GM18909 (cell line): ENCODE data around the gene C20orf141.
A peak's percentile ranks its signal among the peaks of the same experiment; 100 is the strongest.
"Not testable (repeated sequence)": the region's sequence is repeated elsewhere in the genome, so short reads cannot be mapped to it uniquely, and the experiment has no call there.

Experiments used
- ATAC-seq: cut with Tn5 transposase; IDR thresholded peaks from one replicate; pipeline ENCODE4 v1.9.1; 2021; ENCODE audit warnings: mild to moderate bottlenecking; ENCODE audit not compliant: unreplicated experiment, poor library complexity

The C20orf141 gene

DNA sequence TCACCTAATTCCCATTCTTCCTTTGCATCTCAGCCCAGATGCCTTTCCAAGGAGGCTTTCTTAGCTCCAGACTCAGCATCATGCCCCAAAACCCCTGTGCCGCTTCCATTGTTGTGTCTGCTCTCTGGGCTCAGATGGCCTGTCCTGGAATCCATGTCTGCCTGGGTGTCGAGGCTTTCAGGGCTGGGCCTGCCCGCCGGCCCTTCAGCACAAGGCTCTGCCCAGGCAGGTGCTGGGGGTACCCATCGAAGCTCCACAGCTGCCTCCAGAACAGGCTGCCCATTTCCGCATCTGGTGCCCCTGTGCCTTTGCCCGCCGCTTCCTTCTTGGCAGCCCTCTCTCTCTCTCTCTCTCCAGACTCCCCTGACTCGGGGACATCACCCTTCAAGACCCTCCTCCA lies 15.5 kb upstream of the C20orf141 start:
- ATAC-seq, result no peak

DNA sequence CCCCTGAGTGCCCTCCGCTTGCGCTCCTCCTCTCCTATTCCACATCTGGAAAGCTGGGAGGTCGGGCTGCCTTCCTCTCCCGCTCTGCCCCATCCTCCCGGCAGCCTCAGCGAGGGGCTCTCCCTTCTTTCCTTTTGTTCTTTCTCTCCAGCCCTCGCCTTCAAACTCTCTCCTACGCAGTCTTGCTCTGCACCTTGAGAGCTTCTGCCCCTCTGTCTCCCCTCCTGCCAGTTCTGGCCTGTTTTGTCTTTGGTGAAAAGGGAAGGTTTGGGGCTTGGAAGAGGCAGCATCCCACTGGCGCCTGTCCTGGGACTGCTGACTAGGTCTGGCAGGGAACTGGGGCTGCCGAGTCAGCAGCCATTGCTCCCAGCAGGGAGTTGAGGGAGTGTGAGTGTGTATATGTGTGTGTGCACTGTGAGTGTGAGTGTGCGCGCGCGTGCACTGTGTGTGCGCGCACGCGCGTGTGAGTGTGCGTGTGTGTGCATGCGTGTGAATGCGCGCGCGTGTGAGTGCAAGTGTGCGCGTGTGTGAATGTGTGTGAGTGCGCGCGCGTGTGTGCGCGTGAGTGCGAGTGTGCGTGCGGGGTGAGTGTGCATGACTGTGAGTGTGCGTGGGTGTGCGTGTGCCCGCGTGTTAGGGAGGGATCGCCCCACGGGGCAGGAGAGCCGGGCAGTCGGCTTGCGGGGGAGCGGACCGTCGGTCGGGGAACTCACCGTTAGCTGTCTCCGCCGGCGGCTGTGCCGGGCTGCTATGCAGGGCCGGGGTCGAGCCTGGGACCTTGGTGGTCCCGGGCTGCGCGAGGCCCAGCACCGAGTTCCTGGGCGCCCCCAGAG lies 14.9 kb upstream of the C20orf141 start:
- ATAC-seq, result peak; percentile 28

DNA sequence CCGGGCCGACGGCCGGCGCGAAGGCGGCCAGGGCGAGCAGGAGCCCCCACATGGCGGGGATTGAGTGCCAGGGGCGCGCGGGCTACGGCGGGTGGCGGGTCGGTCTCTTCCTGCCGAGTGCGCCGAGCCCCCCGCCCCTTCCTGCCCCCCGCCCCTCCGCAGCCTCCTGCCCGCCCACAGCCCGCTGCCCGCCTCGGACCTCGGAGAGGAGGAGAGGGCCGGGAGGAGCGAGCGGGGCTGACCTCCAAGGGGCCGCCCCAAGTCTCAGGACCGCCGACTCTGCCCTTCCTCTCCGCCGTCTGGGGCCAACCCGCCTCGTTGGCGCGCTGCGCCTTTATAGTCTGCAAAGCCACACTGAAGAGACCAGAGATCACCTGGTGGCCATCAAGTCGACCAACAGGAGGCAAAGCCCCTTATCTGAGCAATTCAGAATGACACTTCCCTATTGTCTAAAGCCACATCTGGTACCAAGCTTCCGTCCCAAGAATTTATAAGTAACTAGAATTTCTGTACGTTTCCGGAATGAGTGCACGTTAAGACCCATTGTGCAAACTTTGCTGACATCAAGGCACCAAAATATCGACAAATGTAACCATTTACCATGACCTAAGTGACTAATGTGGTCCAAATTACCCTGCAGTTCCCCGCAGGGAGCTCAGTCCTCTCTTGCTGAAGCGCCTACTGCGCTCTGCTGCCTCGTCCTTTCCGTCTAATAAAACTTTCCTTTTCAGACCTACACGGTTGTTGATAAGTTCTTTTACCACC lies 14.1 kb upstream of the C20orf141 start, which contains the start of gene CPXM1:
Gene CPXM1 (minus strand): TSS at position 107 of the 765 bp plus-strand sequence. CDS start 55 bp downstream, at position 52.
- peak; percentile 75 for ATAC-seq

DNA sequence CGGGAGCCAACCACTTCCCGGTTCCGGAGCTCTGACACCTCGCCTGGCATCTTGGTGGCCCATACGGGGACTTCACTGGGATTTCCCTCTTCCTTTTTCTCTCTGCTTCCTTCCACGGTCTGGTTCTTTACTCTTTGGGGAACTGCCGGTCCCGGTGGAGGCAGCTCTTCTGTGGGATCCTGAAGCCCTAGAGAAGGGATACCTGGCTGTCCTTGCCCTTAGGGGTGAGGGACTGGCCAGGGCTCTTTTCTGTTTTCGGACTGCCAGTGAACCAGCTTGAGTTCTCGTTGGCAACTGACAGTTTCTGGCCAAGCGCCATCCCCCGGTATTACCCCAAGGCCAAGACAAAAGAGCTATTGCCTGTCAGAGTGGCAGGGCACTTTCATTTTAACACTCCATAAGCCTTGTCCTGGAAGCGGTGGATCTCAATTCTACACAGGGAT lies 13.5 kb upstream of the C20orf141 start:
- no peak for ATAC-seq

DNA sequence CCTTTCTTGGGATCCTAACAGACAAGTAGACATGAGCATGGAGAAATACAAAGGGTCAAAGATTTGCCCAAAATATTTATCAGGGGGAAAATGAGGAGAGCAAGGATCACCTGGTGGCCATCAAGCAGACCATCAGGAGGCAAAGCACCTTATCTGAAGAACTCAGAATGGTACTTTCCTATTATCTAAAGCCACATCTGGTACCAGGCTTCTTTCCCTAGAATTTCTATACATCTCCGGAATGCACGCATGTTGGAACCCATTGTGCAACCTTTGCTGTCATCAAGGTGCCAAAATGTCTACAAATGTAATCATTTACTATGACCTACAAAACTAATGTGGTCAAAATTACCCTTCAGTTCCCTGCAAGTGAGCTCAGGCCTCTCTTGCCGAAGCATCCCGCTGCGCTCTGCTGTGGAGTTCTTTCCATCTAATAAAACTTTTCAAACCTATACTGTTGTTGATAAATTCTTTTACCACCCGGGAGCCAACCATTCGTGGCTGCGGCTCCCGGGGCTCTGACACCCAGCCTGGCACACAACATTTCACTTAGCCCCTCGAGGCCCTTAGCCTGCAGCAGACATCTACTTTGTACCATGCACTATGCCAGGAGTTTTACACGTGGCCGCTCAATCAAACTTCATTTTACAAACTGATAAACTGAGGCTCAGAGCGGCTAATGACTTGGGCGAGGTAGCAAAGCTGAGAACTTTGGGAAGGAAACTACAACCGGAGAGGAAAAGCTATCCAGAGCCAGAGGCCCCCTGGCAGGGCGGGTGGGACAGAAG lies 10.6 kb upstream of the C20orf141 start:
- ATAC-seq, result no peak

DNA sequence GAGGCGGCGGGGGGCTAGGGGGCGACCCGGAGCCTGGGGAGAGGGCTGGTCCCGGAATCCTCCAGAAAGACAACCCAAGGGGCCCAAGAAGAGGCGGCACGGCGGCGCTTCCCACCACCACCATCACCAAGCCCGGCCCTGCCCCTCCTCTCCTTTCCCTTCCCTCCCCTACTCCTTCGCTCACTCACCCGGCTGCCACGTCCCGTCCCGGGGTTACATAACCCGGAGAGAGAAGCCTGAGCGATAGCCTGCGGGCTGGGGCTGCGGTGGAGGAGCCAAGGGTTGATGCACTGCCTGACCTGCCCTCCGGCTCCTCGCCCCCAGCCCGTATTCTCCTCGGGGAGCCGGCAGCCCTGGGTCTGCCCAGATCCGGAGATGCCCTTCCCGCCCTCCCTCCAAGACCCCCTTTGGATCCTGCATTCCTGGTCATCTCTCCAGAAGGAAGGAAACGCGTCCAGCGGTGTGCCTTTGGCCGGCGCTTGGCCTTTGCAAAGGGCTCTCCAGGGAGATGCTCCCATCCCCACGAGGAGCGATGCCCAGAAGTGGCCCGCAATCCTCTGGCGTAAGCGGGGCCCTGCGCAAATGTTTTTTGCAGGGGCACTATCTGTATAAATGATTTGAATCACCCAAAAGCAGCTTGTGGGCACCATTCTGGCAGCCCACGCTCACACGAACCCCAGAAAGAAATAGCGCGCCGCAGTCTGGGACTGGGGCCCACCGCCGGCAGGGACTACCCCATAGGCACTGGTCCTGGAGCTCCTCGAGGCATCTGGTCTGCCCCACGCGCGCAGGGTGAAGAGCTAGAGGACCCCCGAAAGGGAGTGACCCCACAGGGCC lies 9.7 kb upstream of the C20orf141 start:
- no peak for ATAC-seq

DNA sequence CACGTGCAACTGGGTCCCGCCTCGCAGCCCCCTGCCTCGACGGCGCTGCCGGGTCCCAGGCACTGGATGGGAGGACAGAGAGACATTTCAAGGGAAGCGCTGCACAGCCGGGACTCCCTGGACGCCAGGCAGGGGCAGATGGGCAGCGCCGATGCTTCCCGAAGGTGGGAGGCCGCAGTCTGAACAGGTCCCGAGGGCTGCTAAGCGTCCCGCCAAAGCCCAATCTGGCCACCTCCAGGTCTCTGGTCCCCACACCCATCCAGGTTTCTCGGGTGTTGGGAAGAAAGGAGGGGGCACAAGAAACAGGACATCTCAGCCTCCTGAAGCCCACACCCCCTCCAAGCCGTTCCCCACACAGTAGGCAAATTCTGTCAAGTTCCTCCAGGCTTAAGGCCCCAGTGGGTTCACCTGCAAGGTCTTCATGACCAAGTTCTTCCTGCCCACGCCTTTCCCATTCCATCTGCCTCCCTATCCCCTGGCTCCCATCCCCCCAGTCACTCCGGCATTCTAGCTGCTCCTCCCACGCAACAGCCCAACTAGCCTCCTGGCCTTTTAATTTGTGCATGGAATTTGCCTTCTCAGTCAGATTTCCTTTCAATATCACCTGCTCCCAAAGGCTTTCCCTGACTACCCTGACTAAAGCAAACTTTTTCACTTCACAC lies 9.0 kb upstream of the C20orf141 start:
- no peak for ATAC-seq

DNA sequence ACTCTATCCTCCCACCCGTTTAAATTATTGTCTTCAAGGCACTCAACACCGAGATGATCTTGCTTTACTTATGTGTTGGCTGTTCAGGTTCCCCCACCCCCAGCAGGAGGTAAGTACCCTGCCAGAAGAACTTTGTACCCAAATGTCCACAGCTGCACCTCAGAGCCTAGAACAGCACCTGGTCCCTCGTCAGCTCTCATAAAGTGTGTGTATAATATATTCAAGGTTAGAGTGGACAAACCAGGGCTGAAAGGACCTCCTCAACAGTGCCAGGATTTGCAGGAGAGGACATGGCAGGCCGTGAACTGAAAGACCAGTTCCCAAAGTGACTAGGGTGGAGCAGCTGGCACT lies 8.5 kb upstream of the C20orf141 start:
- ATAC-seq, result no peak

DNA sequence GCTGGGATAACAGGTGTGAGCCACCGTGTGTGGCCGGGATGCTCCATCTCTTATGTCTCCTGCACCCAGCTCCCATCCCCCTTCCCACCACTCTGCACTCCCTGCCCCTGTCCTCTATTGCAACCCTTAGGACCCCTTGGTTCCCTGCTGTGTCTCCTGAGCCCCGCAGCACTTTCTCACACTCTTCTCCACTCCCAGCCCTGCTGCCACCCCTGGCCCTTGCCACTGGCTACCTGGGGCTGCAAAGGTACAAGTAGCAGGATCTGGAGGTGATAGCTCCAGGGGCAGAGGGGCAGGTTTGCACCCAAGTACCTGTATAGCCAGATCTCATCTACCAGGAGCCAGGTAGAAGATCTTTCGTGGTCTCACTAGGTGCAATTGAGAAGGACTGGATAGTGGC lies 7.8 kb upstream of the C20orf141 start:
- no peak for ATAC-seq

DNA sequence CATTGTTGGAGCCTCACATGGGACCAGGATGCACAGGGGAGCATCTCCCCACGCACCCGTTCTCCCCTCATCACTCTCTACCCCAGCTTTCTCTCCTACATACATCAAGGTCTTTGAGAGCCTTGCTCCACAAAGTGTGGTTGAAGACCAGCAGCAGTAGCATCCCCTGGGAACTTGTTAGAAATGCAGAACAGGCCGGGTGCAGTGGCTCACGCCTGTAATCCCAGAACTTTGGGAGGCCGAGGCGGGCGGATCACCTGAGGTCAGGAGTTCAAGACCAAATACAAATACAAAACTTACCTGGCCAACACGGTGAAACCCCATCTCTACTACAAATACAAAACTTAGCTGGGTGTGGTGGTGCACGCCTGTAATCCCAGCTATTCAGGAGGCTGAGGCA lies 6.9 kb upstream of the C20orf141 start:
- ATAC-seq, result not testable (repeated sequence)

DNA sequence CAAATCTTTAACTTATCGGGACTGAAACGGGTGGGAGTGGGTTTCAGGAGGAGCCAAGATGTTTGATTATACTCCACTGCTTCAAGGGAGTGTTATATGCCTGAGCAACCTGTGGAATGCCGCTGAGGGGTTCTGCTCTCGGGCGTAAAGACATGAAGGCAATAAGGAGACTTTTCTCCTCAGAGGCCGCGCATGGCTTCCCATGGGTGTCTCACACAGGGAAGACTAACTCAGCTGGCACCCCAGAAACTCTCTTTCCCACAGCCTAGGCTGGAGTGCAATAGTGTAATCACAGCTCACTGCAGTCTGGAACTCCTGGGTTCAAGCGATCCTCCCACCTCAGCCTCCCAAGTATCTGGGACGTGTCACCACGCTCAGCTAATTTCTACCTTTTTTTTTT lies 5.1 kb upstream of the C20orf141 start:
- no peak for ATAC-seq

DNA sequence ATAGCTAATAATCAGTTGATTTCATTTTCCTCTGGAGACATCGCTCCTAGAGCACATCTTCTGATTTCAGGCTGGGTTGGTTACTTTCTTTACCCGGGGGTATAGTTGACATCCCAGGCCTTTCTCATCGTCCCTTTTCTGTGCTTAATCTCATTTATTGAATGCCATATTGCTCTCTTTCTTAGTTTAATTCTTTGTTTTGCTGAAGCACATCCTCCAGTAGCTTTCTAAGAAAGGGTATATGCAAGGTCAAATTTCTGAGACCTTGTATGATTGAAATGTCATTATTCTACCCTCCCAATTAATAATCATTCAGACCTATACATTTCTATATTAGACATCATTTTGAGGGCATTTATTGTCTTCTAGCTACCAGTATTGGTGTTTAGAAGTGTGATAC lies 2.6 kb upstream of the C20orf141 start:
- no peak for ATAC-seq

DNA sequence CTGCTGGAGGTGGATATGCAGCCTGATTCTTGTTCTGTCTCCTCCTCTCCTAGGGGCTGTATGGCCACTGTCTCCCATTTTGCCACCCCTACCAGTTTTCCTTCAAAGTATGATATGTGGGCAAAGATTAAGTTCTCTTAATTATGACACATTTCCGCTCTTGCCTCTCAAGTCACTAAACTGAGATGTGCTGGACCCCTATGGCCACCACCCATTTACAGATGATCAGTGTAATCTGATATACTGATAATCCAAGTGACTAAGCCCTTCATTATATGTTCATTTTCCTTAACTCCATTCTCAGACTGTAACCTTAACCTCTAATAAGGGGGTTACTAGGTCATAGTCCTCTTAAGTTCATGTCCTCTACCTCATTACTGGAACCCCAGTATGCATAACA lies 711 bp upstream of the C20orf141 start:
- ATAC-seq, result no peak

DNA sequence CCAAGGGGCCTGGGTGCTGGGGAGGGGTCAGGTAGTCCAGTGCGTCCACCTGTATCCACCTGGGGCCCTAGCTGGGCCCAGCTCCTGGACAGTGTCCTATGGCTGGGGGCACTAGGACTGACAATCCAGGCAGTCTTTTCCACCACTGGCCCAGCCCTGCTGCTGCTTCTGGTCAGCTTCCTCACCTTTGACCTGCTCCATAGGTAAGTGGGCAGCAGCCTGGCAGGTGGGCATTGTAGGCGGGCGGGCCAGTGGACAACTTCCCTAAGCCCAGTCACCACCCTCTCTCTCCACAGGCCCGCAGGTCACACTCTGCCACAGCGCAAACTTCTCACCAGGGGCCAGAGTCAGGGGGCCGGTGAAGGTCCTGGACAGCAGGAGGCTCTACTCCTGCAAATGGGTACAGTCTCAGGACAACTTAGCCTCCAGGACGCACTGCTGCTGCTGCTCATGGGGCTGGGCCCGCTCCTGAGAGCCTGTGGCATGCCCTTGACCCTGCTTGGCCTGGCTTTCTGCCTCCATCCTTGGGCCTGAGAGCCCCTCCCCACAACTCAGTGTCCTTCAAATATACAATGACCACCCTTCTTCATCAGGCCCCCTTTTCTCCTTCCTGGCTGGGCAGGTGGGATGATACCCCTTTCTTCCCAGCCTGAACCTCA lies 584 bp downstream of the C20orf141 start:
- ATAC-seq, result no peak

DNA sequence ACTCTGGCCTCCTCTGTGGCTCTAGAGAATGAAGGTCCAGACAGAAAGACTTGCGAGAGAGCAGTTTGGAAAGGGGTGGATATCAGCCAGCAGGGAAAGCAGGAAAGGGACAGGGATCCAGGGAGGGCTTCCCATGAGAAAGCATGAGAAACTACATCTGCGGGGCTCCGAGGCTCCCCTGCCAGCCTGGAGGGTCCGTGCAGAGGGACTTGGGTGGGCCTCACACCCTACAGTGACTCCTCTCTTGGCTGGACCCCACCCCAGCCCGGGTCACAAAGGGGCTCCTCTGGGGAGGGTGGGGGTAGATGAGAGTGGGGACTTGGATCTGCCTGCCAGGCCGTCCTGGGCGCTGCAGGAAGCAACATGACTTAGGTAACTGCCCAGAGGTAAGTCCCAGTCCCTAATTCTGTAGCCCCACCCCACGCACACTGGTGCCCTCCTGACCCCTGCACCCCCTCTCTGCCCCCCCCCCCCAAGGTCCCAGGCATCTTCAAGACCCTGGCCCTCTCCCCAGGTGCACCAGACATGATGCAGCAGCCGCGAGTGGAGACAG lies 1.3 kb downstream of the C20orf141 start, which contains the start of gene TMEM239:
Gene TMEM239 (plus strand): TSS at position 335 of the 553 bp plus-strand sequence. CDS start 191 bp downstream, at position 526.
- no peak for ATAC-seq

DNA sequence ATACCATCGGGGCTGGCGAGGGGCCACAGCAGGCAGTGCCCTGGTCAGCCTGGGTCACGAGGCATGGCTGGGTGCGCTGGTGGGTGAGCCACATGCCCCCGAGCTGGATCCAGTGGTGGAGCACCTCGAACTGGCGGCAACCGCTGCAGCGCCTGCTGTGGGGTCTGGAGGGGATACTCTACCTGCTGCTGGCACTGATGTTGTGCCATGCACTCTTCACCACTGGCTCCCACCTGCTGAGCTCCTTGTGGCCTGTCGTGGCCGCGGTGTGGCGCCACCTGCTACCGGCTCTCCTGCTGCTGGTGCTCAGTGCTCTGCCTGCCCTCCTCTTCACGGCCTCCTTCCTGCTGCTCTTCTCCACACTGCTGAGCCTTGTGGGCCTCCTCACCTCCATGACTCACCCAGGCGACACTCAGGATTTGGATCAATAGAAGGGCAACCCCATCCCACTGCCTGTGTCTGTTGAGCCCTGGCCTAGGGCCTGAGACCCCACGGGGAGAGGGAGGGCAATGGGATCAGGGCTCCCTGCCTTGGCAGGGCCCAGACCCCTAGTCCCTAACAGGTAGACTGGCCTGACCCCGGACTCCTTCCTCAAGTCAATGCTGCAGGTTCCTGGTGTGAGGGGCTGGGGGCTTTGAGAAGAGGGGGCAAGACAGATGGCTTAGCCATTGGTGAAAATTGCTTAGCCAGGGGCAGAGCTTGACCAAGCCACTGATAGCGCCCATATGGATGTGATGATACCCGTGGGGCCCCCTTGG lies 2.0 kb downstream of the C20orf141 start:
- ATAC-seq, result no peak

DNA sequence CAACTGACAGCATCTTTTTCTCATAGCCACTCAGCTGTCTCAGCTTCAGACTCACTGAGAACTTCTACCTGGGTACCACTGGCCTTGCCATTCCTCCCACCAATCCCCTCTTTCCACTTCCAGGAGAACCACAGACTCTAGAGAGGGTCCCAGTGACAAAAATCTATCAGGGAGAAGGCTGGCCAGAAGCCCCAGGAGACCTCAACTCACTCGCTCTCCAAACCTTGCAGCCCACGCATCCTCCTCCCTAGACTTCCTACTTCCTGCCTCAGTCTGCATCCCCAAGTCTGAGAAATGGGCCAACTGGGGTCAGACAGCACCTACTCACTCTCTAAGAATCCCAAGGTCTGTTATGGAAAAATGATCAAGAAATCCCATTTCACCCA lies 2.5 kb downstream of the C20orf141 start:
- no peak for ATAC-seq
